GM23338 (cell line): ENCODE data around the gene MCIDAS.
A peak's percentile ranks its signal among the peaks of the same experiment; 100 is the strongest.

Experiments
- EZH2 ChIP-seq: fragments of 200-600 bp; sonication (generic); IDR thresholded peaks from one replicate; pipeline ENCODE4 v1.8.0; 2017; ENCODE audit warnings: antibody characterized with exemption, mild to moderate bottlenecking, low read depth; ENCODE audit not compliant: unreplicated experiment
- EZH2phosphoT487 ChIP-seq: fragments of 200-600 bp; sonication (generic); IDR thresholded peaks from one replicate; pipeline ENCODE4 v1.8.1; 2018; ENCODE audit warnings: antibody characterized with exemption; ENCODE audit not compliant: unreplicated experiment
- JUNB ChIP-seq: IDR thresholded peaks from one replicate; pipeline ENCODE4 v1.6.1; 2016; ENCODE audit warnings: antibody characterized with exemption; ENCODE audit not compliant: unreplicated experiment
- NANOG ChIP-seq: IDR thresholded peaks from 2 replicates; pipeline ENCODE4 v1.6.1; 2016; ENCODE audit warnings: antibody characterized with exemption, borderline replicate concordance
- POLR2AphosphoS5 ChIP-seq: IDR thresholded peaks from 2 replicates; pipeline ENCODE4 v1.6.1; 2016; ENCODE audit warnings: antibody characterized with exemption, low read depth
- ZNF114 ChIP-seq: fragments of 250-450 bp; sonication (Bioruptor Pico); IDR thresholded peaks from 2 replicates; pipeline ENCODE4 v1.5.0; 2020; ENCODE audit warnings: mild to moderate bottlenecking, moderate library complexity
- TF ChIP-seq, protein P1 (sequence below), 2 experiments: fragments of 200-600 bp in 1 of 2; sonication (generic) in 1 of 2; conservative IDR thresholded peaks; 2 replicates each; pipeline versions ENCODE4 v1.5.1 to v1.6.1; 2016 to 2017; ENCODE audit warnings: antibody characterized with exemption in 2 of 2, low read depth in 2 of 2, mild to moderate bottlenecking in 2 of 2, moderate library complexity in 1 of 2
- TF ChIP-seq, protein P2 (sequence below): IDR thresholded peaks from one replicate; pipeline ENCODE4 v1.6.1; 2018; ENCODE audit warnings: antibody characterized with exemption; ENCODE audit not compliant: unreplicated experiment
- TF ChIP-seq, protein P3 (sequence below): IDR thresholded peaks from 2 replicates; pipeline ENCODE4 v1.6.1; 2016; ENCODE audit warnings: antibody characterized with exemption

GRCh38 chr5:55220433-55221185 is 6.5 kb downstream of the MCIDAS start:
- TF ChIP-seq, protein P1, sequence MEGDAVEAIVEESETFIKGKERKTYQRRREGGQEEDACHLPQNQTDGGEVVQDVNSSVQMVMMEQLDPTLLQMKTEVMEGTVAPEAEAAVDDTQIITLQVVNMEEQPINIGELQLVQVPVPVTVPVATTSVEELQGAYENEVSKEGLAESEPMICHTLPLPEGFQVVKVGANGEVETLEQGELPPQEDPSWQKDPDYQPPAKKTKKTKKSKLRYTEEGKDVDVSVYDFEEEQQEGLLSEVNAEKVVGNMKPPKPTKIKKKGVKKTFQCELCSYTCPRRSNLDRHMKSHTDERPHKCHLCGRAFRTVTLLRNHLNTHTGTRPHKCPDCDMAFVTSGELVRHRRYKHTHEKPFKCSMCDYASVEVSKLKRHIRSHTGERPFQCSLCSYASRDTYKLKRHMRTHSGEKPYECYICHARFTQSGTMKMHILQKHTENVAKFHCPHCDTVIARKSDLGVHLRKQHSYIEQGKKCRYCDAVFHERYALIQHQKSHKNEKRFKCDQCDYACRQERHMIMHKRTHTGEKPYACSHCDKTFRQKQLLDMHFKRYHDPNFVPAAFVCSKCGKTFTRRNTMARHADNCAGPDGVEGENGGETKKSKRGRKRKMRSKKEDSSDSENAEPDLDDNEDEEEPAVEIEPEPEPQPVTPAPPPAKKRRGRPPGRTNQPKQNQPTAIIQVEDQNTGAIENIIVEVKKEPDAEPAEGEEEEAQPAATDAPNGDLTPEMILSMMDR (conservative IDR thresholded peaks at IDR 0.05; ENCODE audit: low read depth in 2 of 2), result peak; percentile 42 to 52
- no peak for TF ChIP-seq POLR2AphosphoS5
- TF ChIP-seq, protein P2, sequence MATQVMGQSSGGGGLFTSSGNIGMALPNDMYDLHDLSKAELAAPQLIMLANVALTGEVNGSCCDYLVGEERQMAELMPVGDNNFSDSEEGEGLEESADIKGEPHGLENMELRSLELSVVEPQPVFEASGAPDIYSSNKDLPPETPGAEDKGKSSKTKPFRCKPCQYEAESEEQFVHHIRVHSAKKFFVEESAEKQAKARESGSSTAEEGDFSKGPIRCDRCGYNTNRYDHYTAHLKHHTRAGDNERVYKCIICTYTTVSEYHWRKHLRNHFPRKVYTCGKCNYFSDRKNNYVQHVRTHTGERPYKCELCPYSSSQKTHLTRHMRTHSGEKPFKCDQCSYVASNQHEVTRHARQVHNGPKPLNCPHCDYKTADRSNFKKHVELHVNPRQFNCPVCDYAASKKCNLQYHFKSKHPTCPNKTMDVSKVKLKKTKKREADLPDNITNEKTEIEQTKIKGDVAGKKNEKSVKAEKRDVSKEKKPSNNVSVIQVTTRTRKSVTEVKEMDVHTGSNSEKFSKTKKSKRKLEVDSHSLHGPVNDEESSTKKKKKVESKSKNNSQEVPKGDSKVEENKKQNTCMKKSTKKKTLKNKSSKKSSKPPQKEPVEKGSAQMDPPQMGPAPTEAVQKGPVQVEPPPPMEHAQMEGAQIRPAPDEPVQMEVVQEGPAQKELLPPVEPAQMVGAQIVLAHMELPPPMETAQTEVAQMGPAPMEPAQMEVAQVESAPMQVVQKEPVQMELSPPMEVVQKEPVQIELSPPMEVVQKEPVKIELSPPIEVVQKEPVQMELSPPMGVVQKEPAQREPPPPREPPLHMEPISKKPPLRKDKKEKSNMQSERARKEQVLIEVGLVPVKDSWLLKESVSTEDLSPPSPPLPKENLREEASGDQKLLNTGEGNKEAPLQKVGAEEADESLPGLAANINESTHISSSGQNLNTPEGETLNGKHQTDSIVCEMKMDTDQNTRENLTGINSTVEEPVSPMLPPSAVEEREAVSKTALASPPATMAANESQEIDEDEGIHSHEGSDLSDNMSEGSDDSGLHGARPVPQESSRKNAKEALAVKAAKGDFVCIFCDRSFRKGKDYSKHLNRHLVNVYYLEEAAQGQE, result no peak
- no peak for TF ChIP-seq NANOG
- TF ChIP-seq EZH2phosphoT487, result peak; percentile 38
- no peak for TF ChIP-seq JUNB
- TF ChIP-seq EZH2, result peak; percentile 80
- TF ChIP-seq, protein P3, sequence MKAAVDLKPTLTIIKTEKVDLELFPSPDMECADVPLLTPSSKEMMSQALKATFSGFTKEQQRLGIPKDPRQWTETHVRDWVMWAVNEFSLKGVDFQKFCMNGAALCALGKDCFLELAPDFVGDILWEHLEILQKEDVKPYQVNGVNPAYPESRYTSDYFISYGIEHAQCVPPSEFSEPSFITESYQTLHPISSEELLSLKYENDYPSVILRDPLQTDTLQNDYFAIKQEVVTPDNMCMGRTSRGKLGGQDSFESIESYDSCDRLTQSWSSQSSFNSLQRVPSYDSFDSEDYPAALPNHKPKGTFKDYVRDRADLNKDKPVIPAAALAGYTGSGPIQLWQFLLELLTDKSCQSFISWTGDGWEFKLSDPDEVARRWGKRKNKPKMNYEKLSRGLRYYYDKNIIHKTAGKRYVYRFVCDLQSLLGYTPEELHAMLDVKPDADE, result no peak
- no peak for TF ChIP-seq ZNF114 (CRISPR knock-in tag)
